OCI-LY7 (cell line): Measurements from ENCODE around the gene NOL12. TPM values are rescaled to one million over a fixed set of nuclear protein-coding genes. Genes with fewer than 3 reads are reported as not detected.
A peak's percentile ranks its signal among the peaks of the same experiment; 100 is the strongest.

Experiments
- BruUV-seq: library from RNA; stranded (reverse); fragments of 400-500 nt; replicated peaks from 2 replicates; lab custom pipeline; 2021; lab: Mats Ljungman, UMichigan
- CTCF ChIA-PET: fragments of 300-600 bp; sonication (Branson Sonifier 250); formaldehyde crosslinking; loops from one replicate; lab custom pipeline; 2022; ENCODE audit warnings: antibody characterized with exemption; ENCODE audit not compliant: unreplicated experiment; lab: Charles Lee
- POLR2A ChIA-PET: fragments of 300-600 bp; sonication (Branson Sonifier 250); formaldehyde crosslinking; loops from one replicate; lab custom pipeline; 2022; ENCODE audit warnings: antibody characterized with exemption; lab: Charles Lee
- DNase-seq: peaks from one replicate; pipeline ENCODE4 v3.0.0-alpha.2; 2015; ENCODE audit warnings: low spot score
- H2AFZ ChIP-seq: fragments of 200-600 bp; sonication (generic), shearing (Covaris generic); 2 replicates; pipeline ENCODE4 v1.6.1; 2014; ENCODE audit warnings: mild to moderate bottlenecking, antibody characterized with exemption, low read length, moderate library complexity
- H3K27ac ChIP-seq: fragments of 200-600 bp; sonication (generic); 2 replicates; pipeline ENCODE4 v1.5.1; 2014; ENCODE audit warnings: mixed run types, low read depth, mild to moderate bottlenecking, moderate library complexity, low read length, inconsistent platforms; ENCODE audit not compliant: poor library complexity, severe bottlenecking
- H3K36me3 ChIP-seq: fragments of 200-600 bp; sonication (generic); 2 replicates; pipeline ENCODE4 v1.6.1; 2014; ENCODE audit warnings: mild to moderate bottlenecking, antibody characterized with exemption, low read length, moderate library complexity, mixed read lengths; ENCODE audit not compliant: insufficient read depth
- H3K4me1 ChIP-seq: fragments of 200-600 bp; sonication (generic); 2 replicates; pipeline ENCODE4 v1.5.1; 2014; ENCODE audit warnings: mild to moderate bottlenecking, low read length; ENCODE audit not compliant: insufficient read depth, poor library complexity, severe bottlenecking
- H3K4me2 ChIP-seq: fragments of 200-600 bp; sonication (generic); 2 replicates; pipeline ENCODE4 v1.6.1; 2014; ENCODE audit warnings: mild to moderate bottlenecking, low read length
- H3K4me3 ChIP-seq: fragments of 200-600 bp; sonication (generic); 2 replicates; pipeline ENCODE4 v1.5.1; 2014; ENCODE audit warnings: mild to moderate bottlenecking, low read depth, low read length; ENCODE audit not compliant: poor library complexity, severe bottlenecking
- H3K79me2 ChIP-seq: fragments of 200-600 bp; sonication (generic); 2 replicates; pipeline ENCODE4 v1.6.1; 2016; ENCODE audit warnings: low read depth, mild to moderate bottlenecking, low read length, moderate library complexity, mixed read lengths; ENCODE audit not compliant: insufficient read depth
- H3K9me2 ChIP-seq: fragments of 200-600 bp; sonication (generic); 2 replicates; pipeline ENCODE4 v1.6.1; 2016; ENCODE audit warnings: mild to moderate bottlenecking, low read length, mixed read lengths; ENCODE audit not compliant: insufficient read depth
- H3K9me3 ChIP-seq: fragments of 200-600 bp; sonication (generic); 2 replicates; pipeline ENCODE4 v1.6.1; 2014; ENCODE audit warnings: mild to moderate bottlenecking, mixed run types, low read length, mixed read lengths
- H4K20me1 ChIP-seq: fragments of 200-600 bp; sonication (generic); 2 replicates; pipeline ENCODE4 v1.6.1; 2014; ENCODE audit warnings: mild to moderate bottlenecking, antibody characterized with exemption, low read length, moderate library complexity, mixed read lengths; ENCODE audit not compliant: insufficient read depth
- CTCF ChIP-seq: fragments of 200-600 bp; sonication (generic); conservative IDR thresholded peaks from 2 replicates; pipeline ENCODE4 v1.5.1; 2014; ENCODE audit warnings: mild to moderate bottlenecking, antibody characterized with exemption, low read length, moderate library complexity, mixed read lengths
- EZH2phosphoT487 ChIP-seq: fragments of 200-600 bp; sonication (generic); IDR thresholded peaks from 2 replicates; pipeline ENCODE4 v1.6.1; 2018; ENCODE audit warnings: low read depth, borderline replicate concordance, mild to moderate bottlenecking, mixed run types, antibody characterized with exemption, low read length, moderate library complexity, mixed read lengths
- intact Hi-C: fragments of 100-400 bp; cut with micrococcal nuclease; formaldehyde crosslinking; loops from one replicate; pipeline ENCODE4 v1.10.0; 2022; ENCODE audit not compliant: unreplicated experiment
- total RNA-seq, 2 experiments: library from RNA; depleted of rRNA in 1 of 2; stranded (reverse); fragments of >200 nt in 1 of 2; shearing (Covaris generic) in 1 of 2; gene quantifications; 2 replicates each; pipeline ENCODE4 v1.2.3, GENCODE V29; 2014 to 2022

Gene NOL12
- total RNA-seq, 2 experiments from 2014 or later = 62.3 to 64.6 TPM

DNA sequence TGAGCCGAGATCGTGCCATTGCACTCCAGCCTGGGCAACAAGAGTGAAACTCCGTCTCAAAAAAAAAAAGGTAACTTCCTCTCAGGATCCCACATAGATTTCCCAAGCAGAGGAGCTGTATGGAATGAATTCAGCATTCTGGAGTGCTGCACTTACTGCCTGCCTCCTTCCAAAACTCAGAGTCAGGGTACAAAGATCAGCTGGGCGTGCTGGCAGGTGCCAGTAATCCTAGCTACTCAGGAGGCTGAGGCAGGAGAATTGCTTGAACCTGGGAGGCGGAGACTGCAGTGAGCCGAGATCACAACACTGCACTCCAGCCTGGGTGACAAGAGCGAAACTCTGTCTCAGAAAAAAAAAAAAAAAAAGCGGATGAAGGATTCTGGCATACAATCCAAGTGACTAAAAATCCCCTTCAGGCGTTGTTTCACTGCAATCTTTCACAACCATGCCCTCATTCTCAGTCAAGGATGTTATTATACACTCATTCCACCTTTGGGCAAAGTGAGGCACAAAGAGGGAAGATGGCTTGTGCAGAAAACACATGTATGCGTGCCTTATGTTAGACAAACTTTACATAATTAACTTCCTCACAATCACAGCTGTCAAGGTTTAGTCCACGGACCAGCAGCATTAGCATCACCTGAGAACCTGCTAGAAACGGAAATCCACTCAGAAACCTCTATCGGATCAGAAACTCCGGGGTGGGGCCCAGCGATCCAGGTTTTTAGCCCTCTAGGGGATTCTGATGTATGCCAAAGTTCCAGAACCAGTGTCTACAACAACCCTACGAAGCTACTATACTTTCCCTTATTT is 1.1 kb upstream of the NOL12 start:
- Histone ChIP-seq H2AFZ (peak overlapping the region; percentile 66; the same call in 1 of the 2 replicates), H3K4me2 (peak overlapping the region; percentile 93)

GRCh38 chr22:37690407-37690806 is 4.3 kb downstream of the NOL12 start:
- DNase-seq = no peak
- no peak overlapping the region for H2AFZ ChIP-seq
- H3K36me3 ChIP-seq = peaks cover 68% of the 10 kb centered on the region
- H3K79me2 ChIP-seq = peaks cover 18% of the 10 kb centered on the region
- no peaks in the 10 kb centered on the region for H3K9me3 ChIP-seq
- POLR2A ChIA-PET = no interaction called here
- intact Hi-C loops = no loop called here
- TF ChIP-seq EZH2phosphoT487 (no peak), CTCF (no peak)
- H3K4me3 ChIP-seq = no peak overlapping the region
- H3K4me1 ChIP-seq = peaks cover 14% of the 10 kb centered on the region
- H3K27ac ChIP-seq = no peak overlapping the region
- BruUV-seq = no TSS peak
- H3K9me2 ChIP-seq = no peaks in the 10 kb centered on the region
- no peak overlapping the region for H3K4me2 ChIP-seq
- CTCF ChIA-PET = no interaction called here
- no peaks in the 10 kb centered on the region for H4K20me1 ChIP-seq

More for the DNA sequence above, 1.1 kb upstream of the NOL12 start:
- no peak for TF ChIP-seq EZH2phosphoT487
- no peak for TF ChIP-seq CTCF
- peaks cover 28% of the 10 kb centered on the region for H3K4me1 ChIP-seq
- H4K20me1 ChIP-seq = no peaks in the 10 kb centered on the region
- intact Hi-C loops = no loop called here
- peak overlapping the region; percentile 82 for H3K4me3 ChIP-seq
- H3K79me2 ChIP-seq = peaks cover 18% of the 10 kb centered on the region
- H3K9me3 ChIP-seq = no peaks in the 10 kb centered on the region
- POLR2A ChIA-PET = interaction anchor here (0.5 to 1.0 kb wide), 8 partner anchors 9 to 194 kb away, joined by 3 to 5 read pairs (median 4); partner anchors contain the start of gene PDXP
- CTCF ChIA-PET = interaction anchor here (1.1 to 1.2 kb wide), 2 partner anchors 24 to 41 kb away, joined by 3 to 4 read pairs; no protein-coding TSS in a partner anchor
- no peaks in the 10 kb centered on the region for H3K9me2 ChIP-seq
- peaks cover 21% of the 10 kb centered on the region for H3K36me3 ChIP-seq
- peak overlapping the region; percentile 69 for H3K27ac ChIP-seq
- no TSS peak for BruUV-seq
- peak; percentile 60 for DNase-seq
